Body of pancreas (tissue), 4 donors: ENCODE data around the gene CLIP1.

Source experiments
- CTCF ChIP-seq, 7 experiments: fragments of 450-650 bp in 4 of 7; fragments of 200-600 bp in 3 of 7; sonication (generic) in 3 of 7; IDR thresholded peaks; one replicate each; pipeline ENCODE4 v1.5.1; 2016 to 2019; ENCODE audit warnings: antibody characterized with exemption in 7 of 7
- POLR2A ChIP-seq, 3 donors: fragments of 450-650 bp; IDR thresholded peaks; one replicate each; pipeline ENCODE4 v1.6.1; 2016; ENCODE audit warnings: antibody characterized with exemption in 3 of 3, mild to moderate bottlenecking in 2 of 3

- TF ChIP-seq CTCF (IDR thresholded peaks at IDR 0.05) (no peak), POLR2A (IDR thresholded peaks at IDR 0.05) (no peak)
Measured at GRCh38 chr12:122230798-122231197, 191.7 kb downstream of the CLIP1 start.
